A673 (cell line): ENCODE measurements around the gene KCNQ1OT1.

Source experiments
- EZH2 ChIP-seq: fragments of 200-600 bp; sonication (generic); IDR thresholded peaks from 2 replicates; pipeline ENCODE4 v1.6.1; 2017; ENCODE audit warnings: borderline replicate concordance, low read depth, mild to moderate bottlenecking, mixed read lengths, antibody characterized with exemption, low read length; ENCODE audit not compliant: poor library complexity, severe bottlenecking
- TF ChIP-seq, protein P1 (sequence below): fragments of 300-800, 200-600 bp; sonication (generic); conservative IDR thresholded peaks from 2 replicates; pipeline ENCODE4 v1.5.1; 2017; ENCODE audit warnings: low read depth, mild to moderate bottlenecking, antibody characterized with exemption, low read length, moderate library complexity, mixed read lengths

DNA sequence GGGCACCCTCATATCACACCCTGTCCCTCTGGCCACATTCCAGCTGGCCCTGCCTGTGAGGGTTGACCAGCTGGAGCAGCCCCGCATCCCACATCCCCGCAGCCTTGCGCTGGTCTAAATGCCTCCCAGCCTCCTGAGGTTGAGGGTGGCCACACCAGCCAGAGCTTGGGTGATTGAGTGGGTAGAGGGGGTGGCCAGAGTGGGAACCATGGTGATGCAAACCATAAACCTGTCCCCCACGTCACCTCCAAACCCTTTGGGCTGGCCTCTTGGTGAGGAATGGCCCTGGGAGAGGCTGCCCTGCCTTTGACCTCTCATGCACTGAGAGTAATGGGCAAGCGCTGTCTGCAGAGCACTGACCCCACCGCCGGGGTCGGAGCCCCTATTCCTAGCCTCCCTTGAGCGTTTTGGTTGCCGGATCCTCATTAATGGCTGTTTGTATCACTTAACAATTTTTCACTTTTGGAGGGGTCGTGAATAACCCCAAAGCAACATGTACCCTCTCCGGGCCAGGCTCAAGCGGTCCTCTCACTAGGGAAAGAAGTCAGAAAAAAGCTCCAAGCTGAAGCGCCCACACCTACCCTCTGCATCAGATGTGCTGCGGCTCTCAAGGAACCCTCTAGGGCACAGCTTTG is 16.0 kb upstream of the KCNQ1OT1 start:
- TF ChIP-seq EZH2: no peak
- TF ChIP-seq, protein P1, sequence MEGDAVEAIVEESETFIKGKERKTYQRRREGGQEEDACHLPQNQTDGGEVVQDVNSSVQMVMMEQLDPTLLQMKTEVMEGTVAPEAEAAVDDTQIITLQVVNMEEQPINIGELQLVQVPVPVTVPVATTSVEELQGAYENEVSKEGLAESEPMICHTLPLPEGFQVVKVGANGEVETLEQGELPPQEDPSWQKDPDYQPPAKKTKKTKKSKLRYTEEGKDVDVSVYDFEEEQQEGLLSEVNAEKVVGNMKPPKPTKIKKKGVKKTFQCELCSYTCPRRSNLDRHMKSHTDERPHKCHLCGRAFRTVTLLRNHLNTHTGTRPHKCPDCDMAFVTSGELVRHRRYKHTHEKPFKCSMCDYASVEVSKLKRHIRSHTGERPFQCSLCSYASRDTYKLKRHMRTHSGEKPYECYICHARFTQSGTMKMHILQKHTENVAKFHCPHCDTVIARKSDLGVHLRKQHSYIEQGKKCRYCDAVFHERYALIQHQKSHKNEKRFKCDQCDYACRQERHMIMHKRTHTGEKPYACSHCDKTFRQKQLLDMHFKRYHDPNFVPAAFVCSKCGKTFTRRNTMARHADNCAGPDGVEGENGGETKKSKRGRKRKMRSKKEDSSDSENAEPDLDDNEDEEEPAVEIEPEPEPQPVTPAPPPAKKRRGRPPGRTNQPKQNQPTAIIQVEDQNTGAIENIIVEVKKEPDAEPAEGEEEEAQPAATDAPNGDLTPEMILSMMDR: no peak
